Measurements from ENCODE around the gene UBE2O.
A peak's percentile ranks its signal among the peaks of the same experiment; 100 is the strongest.

UBE2O gene

DNA sequence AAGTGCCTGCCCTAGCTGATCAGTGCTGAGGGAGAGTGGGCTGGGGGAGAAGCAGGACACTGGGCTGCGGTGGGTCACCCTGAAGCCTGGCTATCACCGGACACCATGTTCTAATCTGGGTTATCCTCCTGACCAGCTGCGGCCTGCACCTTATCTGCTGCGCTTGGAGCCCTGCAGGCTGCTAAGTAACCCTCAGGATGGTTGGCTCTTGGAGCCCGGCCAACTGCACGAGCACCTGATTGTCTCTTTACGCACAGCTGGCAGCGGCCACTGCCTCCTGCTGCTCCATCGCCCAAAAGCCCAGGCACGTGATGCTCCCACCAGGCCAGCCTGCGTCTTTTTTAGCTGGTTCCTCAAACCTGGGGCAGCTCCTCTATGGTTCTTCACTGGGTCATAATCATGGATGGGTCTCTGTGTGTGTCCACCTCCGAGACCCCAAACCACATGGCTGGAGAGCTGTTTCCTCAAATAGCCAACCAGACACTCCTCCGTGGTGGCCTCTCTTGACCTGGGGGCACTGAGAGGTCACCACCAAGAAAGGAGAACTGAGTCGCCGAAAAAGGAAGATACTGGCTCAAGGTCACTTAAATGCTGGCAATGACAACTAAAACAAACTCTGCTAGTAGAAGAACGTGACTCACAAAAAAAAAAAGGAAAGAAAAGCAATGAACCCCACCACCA, 46.8 kb downstream of the UBE2O start:
- Histone ChIP-seq H3K27ac (replicated peaks) (no peak overlapping the region), H3K27me3 (ENCODE audit: insufficient read depth, poor library complexity, severe bottlenecking) (no peaks in the 10 kb centered on the region), H3K4me3 (replicated peaks; ENCODE audit: insufficient read depth, low read length) (no peak overlapping the region)
- TF ChIP-seq SPI1 (IDR thresholded peaks at IDR 0.05; ENCODE audit: borderline replicate concordance, low read depth), result peak; percentile 63; the same call in 1 of the 2 replicates
- peak; percentile 53 for TF ChIP-seq POLR2AphosphoS5 (IDR thresholded peaks at IDR 0.05; ENCODE audit: low read depth)
- no peak for TF ChIP-seq GABPA (IDR thresholded peaks at IDR 0.05; ENCODE audit: low read depth)
- DNase-seq (ENCODE audit: low read depth in 1 of 2, low spot score in 1 of 2), result peak; percentile 54 to 76

DNA sequence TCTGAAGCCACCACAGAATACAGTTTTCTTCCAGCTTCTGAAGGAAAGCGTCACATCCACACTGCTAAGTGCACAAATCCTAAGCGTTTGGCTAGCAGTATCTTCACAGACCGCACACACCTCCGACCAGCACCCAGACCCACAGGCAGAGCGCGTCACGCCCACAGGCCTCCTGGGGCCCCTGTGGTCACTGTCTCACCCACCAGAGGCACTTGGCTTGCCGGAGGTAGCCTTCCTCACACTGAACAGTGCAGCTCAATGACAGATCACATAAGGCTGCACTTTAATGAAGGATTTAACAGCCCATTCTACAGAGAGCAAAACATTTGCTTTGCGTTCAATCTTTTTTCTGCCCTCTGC, 47.4 kb downstream of the UBE2O start:
- DNase-seq (ENCODE audit: low read depth in 1 of 2, low spot score in 1 of 2), result no peak
- Histone ChIP-seq H3K27ac (replicated peaks) (no peak overlapping the region), H3K4me3 (replicated peaks; ENCODE audit: insufficient read depth, low read length) (no peak overlapping the region), H3K27me3 (ENCODE audit: insufficient read depth, poor library complexity, severe bottlenecking) (no peaks in the 10 kb centered on the region)
- TF ChIP-seq POLR2AphosphoS5 (IDR thresholded peaks at IDR 0.05; ENCODE audit: low read depth) (no peak), REST (IDR thresholded peaks at IDR 0.05; ENCODE audit: insufficient replicate concordance, low read depth) (no peak), GABPA (IDR thresholded peaks at IDR 0.05; ENCODE audit: low read depth) (no peak), SPI1 (IDR thresholded peaks at IDR 0.05; ENCODE audit: borderline replicate concordance, low read depth) (no peak)
- TF ChIP-seq, protein P1, sequence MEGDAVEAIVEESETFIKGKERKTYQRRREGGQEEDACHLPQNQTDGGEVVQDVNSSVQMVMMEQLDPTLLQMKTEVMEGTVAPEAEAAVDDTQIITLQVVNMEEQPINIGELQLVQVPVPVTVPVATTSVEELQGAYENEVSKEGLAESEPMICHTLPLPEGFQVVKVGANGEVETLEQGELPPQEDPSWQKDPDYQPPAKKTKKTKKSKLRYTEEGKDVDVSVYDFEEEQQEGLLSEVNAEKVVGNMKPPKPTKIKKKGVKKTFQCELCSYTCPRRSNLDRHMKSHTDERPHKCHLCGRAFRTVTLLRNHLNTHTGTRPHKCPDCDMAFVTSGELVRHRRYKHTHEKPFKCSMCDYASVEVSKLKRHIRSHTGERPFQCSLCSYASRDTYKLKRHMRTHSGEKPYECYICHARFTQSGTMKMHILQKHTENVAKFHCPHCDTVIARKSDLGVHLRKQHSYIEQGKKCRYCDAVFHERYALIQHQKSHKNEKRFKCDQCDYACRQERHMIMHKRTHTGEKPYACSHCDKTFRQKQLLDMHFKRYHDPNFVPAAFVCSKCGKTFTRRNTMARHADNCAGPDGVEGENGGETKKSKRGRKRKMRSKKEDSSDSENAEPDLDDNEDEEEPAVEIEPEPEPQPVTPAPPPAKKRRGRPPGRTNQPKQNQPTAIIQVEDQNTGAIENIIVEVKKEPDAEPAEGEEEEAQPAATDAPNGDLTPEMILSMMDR (IDR thresholded peaks at IDR 0.05; ENCODE audit: insufficient read depth, low read length), result no peak

DNA sequence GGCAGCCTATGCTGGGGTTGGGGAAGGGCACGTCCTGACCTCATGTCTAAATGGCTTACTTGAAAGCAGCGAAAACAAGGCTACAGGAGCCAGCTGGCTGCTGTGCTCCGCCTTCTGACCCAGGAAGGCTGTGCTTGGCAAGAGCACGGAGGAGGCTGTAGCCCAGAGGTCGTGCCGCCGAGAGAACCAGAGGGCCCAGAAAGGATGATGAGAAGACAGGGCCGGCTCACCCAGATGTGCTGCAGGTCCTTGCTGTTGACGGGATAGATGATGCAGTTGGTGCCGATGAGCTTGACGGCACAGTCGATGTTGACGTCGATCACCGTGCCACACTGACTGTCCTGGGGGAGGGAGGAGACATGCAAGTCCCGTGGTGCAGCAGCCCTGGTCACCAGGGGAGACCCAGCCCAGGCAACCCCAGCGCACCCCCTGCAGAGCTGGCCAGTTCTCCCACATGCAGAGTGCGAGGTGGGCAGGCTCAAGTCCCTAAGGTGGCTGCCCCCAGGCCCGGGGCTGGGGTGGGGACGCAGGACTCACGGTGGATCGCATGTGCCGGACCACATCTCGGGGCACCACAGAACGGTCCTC, 47.9 kb downstream of the UBE2O start:
- H3K4me3 ChIP-seq (replicated peaks; ENCODE audit: insufficient read depth, low read length), result no peak overlapping the region
- no peak for TF ChIP-seq SPI1 (IDR thresholded peaks at IDR 0.05; ENCODE audit: borderline replicate concordance, low read depth)
- no peak for TF ChIP-seq REST (IDR thresholded peaks at IDR 0.05; ENCODE audit: insufficient replicate concordance, low read depth)
- TF ChIP-seq, protein P1 (IDR thresholded peaks at IDR 0.05; ENCODE audit: insufficient read depth, low read length), result no peak
- no peak for TF ChIP-seq GABPA (IDR thresholded peaks at IDR 0.05; ENCODE audit: low read depth)
- no peak for TF ChIP-seq POLR2AphosphoS5 (IDR thresholded peaks at IDR 0.05; ENCODE audit: low read depth)
- H3K27ac ChIP-seq (replicated peaks), result no peak overlapping the region
- DNase-seq (ENCODE audit: low read depth in 1 of 2, low spot score in 1 of 2), result no peak
- no peaks in the 10 kb centered on the region for H3K27me3 ChIP-seq (ENCODE audit: insufficient read depth, poor library complexity, severe bottlenecking)

DNA sequence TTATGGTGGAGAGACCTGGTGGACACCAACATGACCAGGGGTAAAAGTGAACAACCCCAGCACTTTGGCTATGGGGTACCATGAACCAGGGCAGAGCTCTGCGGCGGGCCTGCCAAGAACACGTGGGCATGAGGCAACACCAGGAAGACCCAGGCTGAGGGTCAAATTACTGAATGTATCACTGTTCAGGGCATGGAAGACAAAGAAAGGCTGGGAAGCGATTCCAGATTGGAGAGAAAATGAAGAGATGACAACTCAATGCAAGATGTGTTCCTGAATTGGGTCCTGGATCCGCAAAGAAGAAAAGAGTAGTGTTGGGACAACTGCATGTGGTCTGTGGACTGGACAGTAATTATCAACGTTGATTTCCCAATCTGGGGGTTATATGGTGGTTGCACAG, 48.7 kb downstream of the UBE2O start:
- Histone ChIP-seq H3K4me3 (replicated peaks; ENCODE audit: insufficient read depth, low read length) (no peak overlapping the region), H3K27me3 (ENCODE audit: insufficient read depth, poor library complexity, severe bottlenecking) (no peaks in the 10 kb centered on the region), H3K27ac (replicated peaks) (no peak overlapping the region)
- DNase-seq (ENCODE audit: low read depth in 1 of 2, low spot score in 1 of 2), result no peak
- no peak for TF ChIP-seq POLR2AphosphoS5 (IDR thresholded peaks at IDR 0.05; ENCODE audit: low read depth)
- no peak for TF ChIP-seq REST (IDR thresholded peaks at IDR 0.05; ENCODE audit: insufficient replicate concordance, low read depth)
- TF ChIP-seq, protein P1 (IDR thresholded peaks at IDR 0.05; ENCODE audit: insufficient read depth, low read length), result no peak
- TF ChIP-seq SPI1 (IDR thresholded peaks at IDR 0.05; ENCODE audit: borderline replicate concordance, low read depth), result no peak
- TF ChIP-seq GABPA (IDR thresholded peaks at IDR 0.05; ENCODE audit: low read depth), result no peak

All from HL-60 (cell line).